Measurements from ENCODE around the gene AKNA. TPM values are rescaled to one million over a fixed set of nuclear protein-coding genes. Genes with fewer than 3 reads are reported as not detected.
"Not testable (repeated sequence)": the region's sequence is repeated elsewhere in the genome, so short reads cannot be mapped to it uniquely, and the experiment has no call there.

AKNA gene
- total RNA-seq, 1 donor from 2014 or later = 0.64 TPM

DNA sequence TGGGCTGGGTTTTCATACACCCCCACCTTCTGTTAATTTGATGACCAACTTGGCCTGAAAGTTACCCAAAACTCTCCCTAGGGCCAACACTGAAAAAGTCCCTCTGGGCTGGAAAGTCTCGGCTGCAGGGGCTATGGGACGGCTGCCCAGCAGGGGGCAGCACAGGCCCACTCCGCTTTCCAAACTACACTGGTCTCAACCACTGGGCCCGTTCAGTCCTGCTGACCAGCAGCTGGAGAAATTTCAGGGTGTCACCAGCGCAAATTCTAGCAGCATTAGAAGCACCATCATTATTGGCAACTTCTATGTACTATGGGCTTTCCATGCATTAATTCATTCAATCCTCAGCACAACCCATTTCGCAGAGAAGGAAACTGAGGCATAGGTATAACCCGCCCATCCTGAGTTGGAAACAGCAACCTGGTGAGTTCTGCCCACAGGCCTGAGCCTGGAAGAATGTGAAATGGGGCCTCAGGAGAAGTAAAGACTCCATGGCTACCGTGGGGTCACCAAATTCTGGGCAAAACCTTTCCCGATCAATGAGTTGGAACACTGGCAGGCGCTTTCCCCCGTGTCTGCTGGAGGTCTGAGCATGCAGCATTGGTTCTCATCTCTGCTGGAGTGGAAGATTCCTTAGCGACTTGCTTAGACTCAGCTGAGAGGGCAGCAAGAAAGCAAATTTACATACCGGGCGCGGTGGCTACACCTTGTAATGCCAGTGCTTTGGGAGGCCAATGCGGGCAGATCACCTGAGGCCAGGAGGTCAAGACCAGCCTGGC, 48.5 kb downstream of the AKNA start:
- DNase-seq (ENCODE audit: low read depth in 2 of 2) = peak in 1 of 2 donors; percentile 47

DNA sequence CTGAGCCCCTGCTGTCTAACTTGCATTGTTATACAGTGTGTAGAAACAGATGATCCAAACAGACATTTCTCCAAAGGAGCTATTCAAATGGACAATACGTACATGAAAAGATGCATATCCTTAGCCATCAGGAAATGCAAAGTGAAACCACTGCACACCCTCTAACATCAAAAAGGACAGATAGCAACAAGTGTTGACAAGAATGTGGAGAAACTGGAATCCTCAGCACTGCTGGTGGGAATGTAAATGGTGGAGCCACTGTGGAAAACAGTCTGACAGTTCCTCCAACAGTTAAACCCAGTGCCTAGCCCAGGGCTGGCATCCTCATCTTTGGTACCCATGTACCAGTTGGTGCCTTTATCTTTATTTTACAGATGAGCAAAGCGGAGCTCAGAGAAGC, 49.6 kb downstream of the AKNA start:
- no peak for DNase-seq (ENCODE audit: low read depth in 2 of 2)

DNA sequence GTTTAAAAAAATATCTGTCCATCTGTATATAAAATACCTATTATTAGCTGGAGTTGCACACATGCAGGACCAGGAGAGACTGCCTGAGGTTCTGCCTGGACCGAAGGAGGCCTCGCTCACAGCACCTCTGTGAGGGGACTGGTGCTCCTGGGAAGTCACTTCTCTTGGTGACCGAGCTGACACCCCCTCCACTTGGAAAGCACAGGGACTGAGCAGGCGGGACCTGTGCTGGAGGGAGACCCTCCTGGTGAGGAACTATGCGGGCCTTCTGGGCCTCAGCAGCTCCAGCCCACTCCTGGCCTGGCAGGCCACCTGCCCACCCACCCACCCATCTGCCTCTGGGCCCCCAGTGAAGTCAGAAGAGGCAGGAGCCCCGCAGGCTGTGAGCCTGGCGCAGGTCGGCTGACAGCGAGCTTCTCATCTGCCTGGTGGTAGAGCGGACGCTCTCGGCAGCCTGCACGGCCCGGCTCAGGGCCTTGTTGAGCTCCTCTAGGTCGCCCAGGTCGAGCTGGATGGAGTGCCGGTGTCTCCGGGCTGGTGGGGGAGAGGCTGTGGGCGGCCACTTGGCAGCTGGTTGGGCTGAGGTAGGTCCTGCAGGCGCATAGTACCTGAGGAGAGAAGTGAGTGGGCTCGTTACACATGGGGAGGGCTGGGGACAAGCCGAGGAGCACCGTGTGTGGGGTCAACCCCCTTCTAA, 50.9 kb downstream of the AKNA start:
- DNase-seq (ENCODE audit: low read depth in 2 of 2) = no peak

DNA sequence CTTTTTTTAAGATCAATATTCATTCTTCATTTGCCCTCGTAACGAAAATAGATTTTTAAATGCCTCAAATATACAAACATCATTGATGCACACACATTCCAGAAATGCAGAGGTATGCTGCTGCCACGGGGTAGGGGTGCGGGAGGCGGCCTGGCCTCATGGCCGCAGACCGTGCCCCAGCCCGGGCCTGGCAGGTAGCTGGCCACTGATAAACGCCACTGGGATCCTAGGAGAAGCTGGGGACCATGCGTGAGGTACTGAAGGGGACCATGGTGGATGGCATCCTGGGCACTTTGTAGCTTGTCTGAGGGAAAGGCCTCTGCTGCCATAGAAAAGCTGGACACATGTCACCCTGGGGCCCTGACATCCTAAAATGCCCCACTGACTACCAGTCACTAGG, 51.6 kb downstream of the AKNA start:
- no peak for DNase-seq (ENCODE audit: low read depth in 2 of 2)

DNA sequence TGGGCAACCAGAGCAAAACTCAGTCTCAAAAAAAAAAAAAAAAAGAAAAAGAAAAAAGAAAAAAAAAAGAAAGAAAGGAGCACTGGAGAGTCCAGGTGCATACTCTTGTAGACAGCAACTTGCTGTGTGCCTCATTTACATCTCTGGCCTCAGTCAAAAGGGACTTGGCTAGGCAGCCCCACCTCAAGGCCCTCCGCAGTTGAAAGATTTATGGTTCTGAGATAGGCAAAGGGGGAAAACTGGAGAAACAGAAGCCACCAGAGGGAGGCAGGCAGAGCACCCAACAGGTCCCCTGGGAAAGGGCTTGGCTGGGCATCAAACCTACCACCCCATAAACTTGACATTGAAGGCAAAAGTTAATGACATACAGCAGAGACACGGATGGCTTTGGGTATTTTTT, 52.0 kb downstream of the AKNA start:
- no peak for DNase-seq (ENCODE audit: low read depth in 2 of 2)

DNA sequence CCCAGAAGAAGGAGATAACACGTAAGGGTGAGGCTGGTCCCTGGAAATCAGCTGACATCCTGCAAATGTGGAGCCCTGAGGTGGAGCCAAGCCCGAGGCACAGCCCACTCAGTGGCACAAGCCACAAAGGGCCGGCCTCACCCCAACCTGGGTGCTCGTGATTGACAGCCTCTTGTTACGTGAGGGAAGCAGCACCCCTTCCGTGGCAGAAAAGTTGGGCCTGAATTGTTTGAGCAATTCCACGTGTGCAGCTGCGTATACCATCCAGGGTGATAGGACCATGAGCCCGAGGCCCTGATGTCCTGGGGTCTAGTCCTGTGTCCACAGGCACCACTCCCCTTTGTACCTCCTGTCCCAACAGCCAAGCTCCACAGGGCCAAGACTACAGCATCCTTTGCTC, 53.3 kb downstream of the AKNA start:
- no peak for DNase-seq (ENCODE audit: low read depth in 2 of 2)

DNA sequence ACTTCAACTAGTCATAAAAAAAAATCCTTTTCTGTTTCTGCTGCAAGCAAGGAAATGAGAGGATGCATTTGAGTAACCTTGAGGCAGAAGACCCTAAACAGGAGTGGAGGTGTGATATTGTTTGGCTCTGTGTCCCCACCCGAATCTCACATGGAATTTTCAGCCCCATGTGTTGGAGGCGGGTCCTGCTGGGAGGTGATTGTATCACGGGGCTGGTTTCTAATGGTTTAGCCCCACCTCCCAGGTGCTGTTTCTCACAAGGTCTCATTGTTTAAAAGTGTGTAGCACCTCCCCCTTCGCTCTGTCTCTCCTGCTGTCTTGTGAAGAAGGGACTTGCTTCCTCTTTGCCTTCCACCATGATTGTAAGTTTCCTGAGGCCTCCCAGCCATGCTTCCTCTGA, 54.1 kb downstream of the AKNA start:
- DNase-seq (ENCODE audit: low read depth in 2 of 2) = not testable (repeated sequence)

DNA sequence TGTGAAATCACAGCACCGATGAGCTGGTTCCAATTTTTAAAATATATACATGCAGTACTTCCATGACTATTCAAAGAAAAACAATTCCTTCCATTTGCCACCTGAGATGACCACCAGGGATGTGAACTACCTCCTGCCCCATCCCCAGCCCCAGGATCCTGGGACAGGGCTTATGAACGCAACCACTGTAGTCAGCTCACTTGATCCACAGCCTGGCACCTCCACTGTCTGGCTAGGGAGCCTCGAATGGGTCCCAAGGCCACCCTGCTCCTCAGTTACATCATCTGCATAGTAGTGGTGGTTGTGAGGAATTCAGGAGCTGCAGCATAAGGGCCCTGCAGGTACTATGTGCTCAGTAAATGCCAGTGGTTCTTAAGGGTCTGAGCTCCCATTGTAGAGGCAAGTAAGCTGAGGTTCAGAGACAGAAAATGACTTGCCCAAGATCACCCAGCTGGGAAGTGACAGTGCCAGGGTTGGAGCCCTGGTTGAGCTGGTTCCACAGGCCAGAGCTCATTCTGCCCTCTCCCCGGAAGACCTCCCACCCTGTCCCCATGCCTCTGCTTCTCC, 55.2 kb downstream of the AKNA start:
- not testable (repeated sequence) for DNase-seq (ENCODE audit: low read depth in 2 of 2)

DNA sequence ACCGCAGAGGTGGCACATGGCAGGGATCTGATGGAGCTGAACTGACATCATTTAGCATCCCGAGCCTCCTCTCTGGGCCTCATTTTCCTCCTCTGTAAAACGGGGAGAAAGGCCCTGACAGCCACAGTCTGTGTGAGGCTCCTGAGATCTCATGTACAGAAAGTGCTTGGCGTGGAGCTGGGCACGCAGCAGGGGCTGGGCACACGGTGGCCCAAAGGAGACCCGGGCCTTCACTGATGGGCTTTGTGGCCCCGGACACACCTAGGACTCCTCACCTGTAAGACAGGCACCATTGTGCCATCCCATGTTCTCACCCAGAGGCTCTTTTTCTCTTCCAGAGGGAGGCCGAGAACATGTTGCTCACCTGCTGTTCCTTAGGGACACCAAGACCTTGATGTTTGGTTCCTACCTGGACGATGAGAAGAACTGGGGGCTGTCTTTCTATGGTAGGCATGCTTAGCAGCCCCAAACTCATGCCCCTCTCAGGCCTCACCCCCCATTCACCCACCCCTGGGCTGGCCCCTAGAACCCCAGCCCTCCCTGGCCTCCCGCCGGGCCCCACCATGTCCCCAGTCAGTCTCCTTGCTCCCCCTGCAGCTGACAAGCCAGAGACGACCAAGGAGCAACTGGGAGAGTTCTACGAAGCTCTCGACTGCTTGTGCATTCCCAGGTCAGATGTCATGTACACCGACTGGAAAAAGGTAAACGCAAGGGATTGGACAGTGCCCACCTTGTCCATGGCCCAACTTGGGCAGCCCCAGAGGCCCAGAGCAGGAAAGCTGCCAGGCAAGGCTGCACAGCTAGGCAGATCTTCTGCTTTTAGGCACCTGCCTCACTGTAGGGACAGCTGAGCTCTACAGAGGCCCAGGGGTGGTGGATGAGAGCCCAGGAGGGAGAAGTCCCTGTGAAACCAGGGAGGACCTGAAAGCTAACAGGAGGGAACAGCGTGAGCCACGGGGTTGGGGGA, 56.3 kb downstream of the AKNA start:
- not testable (repeated sequence) for DNase-seq (ENCODE audit: low read depth in 2 of 2)

DNA sequence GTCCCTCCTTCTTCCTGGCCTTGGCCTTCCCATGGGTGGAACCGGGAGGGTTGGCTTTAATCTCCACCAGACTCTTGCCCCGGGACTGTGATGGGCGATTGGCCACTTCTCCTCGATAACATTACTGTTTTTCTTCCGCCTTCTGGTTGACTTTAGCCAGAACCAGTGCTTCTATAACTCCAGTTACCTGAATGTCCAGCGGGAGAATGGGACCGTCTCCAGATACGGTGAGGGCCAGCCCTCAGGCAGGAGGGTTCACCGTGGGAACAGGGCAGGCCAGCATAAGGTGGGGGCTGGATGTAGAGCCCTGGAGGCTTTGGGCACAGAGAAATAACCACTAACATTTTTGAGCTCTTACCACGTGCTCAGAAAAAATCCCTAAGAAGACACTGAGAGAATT, 57.1 kb downstream of the AKNA start:
- DNase-seq (ENCODE audit: low read depth in 2 of 2) = no peak

DNA sequence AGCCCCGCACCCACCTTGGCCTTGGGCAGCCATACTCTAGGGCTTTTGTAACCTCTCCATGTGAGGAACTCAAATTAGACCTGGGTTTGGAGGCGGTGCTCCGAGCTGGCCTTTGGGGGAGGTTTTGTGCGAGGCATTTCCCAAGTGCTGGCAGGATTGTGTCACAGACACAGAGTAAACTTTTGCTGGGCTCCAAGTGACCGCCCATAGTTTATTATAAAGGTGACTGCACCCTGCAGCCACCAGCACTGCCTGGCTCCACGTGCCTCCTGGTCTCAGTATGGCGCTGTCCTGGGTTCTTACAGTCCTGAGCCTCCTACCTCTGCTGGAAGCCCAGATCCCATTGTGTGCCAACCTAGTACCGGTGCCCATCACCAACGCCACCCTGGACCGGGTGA, 58.2 kb downstream of the AKNA start, which contains the start of gene ORM2:
TSS of gene ORM2 (plus strand) at position 245 of the 398 bp plus-strand sequence. CDS start at position 281, 36 bp downstream.
- DNase-seq (ENCODE audit: low read depth in 2 of 2) = not testable (repeated sequence)

DNA sequence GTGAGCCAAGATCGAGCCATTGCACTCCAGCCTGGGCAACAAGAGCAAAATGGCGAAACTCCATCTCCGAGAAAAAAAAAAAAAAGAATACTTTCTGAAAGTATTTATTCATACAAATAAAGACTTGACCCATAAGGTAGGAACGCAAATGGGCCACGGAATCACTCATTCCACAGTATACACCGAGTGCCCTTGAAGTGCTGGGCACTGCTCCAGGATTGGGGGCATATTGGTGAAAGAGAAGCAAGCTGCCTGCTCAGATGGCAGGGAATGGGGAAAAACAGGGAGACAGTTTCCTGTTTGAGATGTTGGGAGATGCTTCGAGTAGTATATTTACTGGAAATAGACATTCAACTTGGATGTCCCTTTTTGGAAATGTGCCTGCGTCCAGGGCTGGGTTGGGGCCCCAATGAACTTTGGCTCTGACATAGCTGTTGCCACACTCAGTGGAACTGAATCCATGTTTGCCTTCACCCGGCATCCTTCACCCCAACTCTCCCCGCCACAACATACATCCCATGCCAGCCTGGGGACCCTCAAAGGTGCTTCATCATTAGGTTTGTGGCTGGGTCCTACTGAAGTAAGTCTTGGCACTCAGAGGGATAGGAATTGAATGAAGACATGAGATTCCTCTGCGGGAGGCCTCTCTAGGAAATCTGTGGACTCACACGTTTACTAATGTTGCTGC, 58.7 kb downstream of the AKNA start:
- not testable (repeated sequence) for DNase-seq (ENCODE audit: low read depth in 2 of 2)

DNA sequence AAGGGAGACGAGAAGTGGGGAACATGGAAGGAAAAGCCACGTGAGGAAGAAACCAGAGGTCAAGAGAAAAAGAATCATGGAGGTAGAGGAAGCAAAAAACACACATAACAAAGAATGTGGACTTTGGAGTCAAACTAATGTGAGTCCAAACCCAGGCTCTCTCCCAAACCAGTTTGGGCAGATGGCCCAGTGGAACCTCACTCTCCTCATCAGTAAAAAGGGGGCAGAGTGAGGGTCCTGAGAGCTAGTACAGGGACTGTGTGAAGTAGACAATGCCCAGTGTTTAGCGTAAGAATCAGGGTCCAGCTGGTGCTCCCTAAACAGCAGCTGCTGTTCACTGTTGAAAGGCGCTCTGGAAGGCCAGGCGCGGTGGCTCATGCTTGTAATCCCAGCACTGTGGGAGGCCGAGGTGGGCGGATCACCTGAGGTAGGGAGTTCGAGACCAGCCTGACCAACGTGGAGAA, 59.4 kb downstream of the AKNA start:
- not testable (repeated sequence) for DNase-seq (ENCODE audit: low read depth in 2 of 2)

DNA sequence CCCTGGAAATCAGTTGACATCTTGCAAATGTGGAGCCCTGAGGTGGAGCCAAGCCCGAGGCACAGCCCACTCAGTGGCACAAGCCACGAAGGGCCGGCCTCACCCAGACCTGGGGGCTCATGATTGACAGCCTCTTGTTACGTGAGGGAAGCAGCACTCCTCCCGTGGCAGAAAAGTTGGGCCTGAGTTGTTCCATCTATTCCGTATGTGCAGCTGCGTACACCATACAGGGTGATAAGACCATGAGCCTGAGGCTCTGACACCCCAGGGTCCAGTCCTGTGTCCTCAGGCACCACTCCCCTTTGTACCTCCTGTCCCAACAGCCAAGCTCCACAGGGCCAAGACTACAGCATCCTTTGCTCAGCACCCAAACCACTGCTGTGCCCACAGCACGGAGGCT, 60.0 kb downstream of the AKNA start:
- no peak for DNase-seq (ENCODE audit: low read depth in 2 of 2)

DNA sequence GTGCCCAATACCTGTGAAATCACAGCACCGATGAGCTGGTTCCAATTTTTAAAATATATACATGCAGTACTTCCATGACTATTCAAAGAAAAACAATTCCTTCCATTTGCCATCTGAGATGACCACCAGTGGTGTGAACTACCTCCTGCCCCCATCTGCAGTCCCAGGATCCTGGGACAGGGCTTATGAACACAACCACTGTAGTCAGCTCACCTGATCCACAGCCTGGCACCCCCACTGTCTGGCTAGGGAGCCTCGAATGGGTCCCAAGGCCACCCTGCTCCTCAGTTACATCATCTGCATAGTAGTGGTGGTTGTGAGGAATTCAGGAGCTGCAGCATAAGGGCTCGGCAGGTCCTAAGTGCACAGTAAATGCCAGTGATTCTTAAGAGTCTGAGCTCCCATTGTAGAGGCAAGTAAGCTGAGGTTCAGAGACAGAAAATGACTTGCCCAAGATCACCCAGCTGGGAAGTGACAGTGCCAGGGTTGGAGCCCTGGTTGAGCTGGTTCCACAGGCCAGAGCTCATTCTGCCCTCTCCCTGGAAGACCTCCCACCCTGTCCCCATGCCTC, 62.0 kb downstream of the AKNA start:
- DNase-seq (ENCODE audit: low read depth in 2 of 2) = not testable (repeated sequence)

DNA sequence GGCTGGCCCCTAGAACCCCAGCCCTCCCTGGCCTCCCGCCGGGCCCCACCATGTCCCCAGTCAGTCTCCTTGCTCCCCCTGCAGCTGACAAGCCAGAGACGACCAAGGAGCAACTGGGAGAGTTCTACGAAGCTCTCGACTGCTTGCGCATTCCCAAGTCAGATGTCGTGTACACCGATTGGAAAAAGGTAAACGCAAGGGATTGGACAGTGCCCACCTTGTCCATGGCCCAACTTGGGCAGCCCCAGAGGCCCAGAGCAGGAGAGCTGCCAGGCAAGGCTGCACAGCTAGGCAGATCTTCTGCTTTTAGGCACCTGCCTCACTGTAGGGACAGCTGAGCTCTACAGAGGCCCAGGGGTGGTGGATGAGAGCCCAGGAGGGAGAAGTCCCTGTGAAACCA, 62.8 kb downstream of the AKNA start:
- DNase-seq (ENCODE audit: low read depth in 2 of 2) = not testable (repeated sequence)

DNA sequence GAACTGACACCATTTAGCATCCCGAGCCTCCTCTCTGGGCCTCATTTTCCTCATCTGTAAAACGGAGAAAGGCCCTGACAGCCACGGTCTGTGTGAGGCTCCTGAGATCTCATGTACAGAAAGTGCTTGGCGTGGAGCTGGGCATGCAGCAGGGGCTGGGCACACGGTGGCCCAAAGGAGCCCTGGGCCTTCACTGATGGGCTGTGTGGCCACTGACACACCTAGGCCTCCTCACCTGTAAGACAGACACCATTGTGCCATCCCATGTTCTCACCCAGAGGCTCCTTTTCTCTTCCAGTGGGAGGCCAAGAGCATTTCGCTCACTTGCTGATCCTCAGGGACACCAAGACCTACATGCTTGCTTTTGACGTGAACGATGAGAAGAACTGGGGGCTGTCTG, 63.3 kb downstream of the AKNA start:
- DNase-seq (ENCODE audit: low read depth in 2 of 2) = no peak

DNA sequence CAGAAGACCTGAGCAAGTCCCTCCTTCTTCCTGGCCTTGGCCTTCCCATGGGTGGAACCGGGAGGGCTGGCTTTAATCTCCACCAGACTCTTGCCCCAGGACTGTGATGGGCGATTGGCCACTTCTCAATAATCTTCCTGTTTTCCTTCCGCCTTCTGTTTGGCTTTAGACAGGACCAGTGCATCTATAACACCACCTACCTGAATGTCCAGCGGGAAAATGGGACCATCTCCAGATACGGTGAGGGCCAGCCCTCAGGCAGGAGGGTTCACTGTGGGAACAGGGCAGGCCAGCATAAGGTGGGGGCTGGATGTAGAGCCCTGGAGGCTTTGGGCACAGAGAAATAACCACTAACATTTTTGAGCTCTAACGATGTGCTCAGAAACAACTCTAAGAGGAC, 63.9 kb downstream of the AKNA start:
- not testable (repeated sequence) for DNase-seq (ENCODE audit: low read depth in 2 of 2)

DNA sequence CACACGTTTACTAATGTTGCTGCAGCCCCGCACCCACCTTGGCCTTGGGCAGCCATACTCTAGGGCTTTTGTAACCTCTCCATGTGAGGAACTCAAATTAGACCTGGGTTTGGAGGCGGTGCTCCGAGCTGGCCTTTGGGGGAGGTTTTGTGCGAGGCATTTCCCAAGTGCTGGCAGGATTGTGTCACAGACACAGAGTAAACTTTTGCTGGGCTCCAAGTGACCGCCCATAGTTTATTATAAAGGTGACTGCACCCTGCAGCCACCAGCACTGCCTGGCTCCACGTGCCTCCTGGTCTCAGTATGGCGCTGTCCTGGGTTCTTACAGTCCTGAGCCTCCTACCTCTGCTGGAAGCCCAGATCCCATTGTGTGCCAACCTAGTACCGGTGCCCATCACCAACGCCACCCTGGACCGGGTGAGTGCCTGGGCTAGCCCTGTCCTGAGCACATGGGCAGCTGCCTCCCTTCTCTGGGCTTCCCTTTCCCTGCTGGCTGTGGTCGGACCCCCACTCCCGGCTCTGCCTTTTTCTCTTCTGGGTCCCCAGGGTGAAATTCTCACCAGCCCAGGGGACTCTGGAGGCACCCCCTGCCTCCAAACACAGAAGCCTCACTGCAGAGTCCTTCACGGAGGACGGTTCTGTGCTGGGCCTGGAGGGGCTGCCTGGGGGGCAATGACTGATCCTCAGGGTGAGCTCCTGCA, 64.8 kb downstream of the AKNA start, which contains the start of gene ORM1:
TSS of gene ORM1 (plus strand) at position 268 of the 701 bp plus-strand sequence. CDS start at position 304, 36 bp downstream.
- not testable (repeated sequence) for DNase-seq (ENCODE audit: low read depth in 2 of 2)
